Small intestine (tissue), 7 donors: ENCODE measurements around the gene ANKS6. TPM values are rescaled to one million over a fixed set of nuclear protein-coding genes. Genes with fewer than 3 reads are reported as not detected.

Experiments used
- DNase-seq, 2 donors: peaks; one replicate each; pipeline versions ENCODE4 v3.0.0 to v3.0.0-alpha.2; 2013
- FAIRE-seq: peaks from 2 replicates; lab custom pipeline; 2012; peaks lifted over from hg19 to GRCh38; lab: Jason Lieb, UNC
- H3K27ac ChIP-seq, 3 donors: one replicate each; pipeline ENCODE4 v1.5.1; 2013; ENCODE audit warnings: low read length in 2 of 3, mild to moderate bottlenecking in 2 of 3, control low read depth in 1 of 3, inconsistent platforms in 1 of 3, low read depth in 1 of 3, moderate library complexity in 1 of 3
- H3K27me3 ChIP-seq, 3 donors: one replicate each; pipeline ENCODE4 v1.6.1; 2013; ENCODE audit warnings: low read length in 3 of 3, inconsistent platforms in 1 of 3; ENCODE audit not compliant: control insufficient read depth in 3 of 3, insufficient read depth in 3 of 3
- H3K36me3 ChIP-seq, 3 donors: one replicate each; pipeline ENCODE4 v1.6.1; 2013; ENCODE audit warnings: low read length in 3 of 3, inconsistent platforms in 1 of 3, low read depth in 1 of 3, mild to moderate bottlenecking in 1 of 3, moderate library complexity in 1 of 3; ENCODE audit not compliant: control insufficient read depth in 3 of 3, insufficient read depth in 2 of 3
- H3K4me1 ChIP-seq, 3 donors: one replicate each; pipeline ENCODE4 v1.6.1; 2013; ENCODE audit warnings: low read length in 2 of 3, inconsistent platforms in 1 of 3, low read depth in 1 of 3, mild to moderate bottlenecking in 1 of 3, moderate library complexity in 1 of 3; ENCODE audit not compliant: control insufficient read depth in 3 of 3, insufficient read depth in 2 of 3
- H3K4me3 ChIP-seq, 3 donors: one replicate each; pipeline ENCODE4 v1.5.1; 2013; ENCODE audit warnings: low read length in 3 of 3, control low read depth in 1 of 3, inconsistent platforms in 1 of 3, low read depth in 1 of 3, mild to moderate bottlenecking in 1 of 3, moderate library complexity in 1 of 3
- H3K9me3 ChIP-seq, 2 donors: one replicate each; pipeline ENCODE4 v1.6.1; 2013; ENCODE audit warnings: low read depth in 1 of 2, low read length in 1 of 2; ENCODE audit not compliant: control insufficient read depth in 2 of 2, insufficient read depth in 1 of 2
- whole genome bisulfite sequencing, 3 donors: extraction: QIAGEN DNeasy Blood & Tissue Kit; methylation state at CpG; one replicate each; pipeline ENCODE4 v1.1.7; 2013; 5-methylcytosine and 5-hydroxymethylcytosine counted together
- polyA plus RNA-seq, 4 donors: library from polyadenylated mRNA; stranded (reverse) in 3 of 4; unstranded in 1 of 4; fragments of 200-250 nt in 3 of 4; fragments of 120-200 nt in 1 of 4; gene quantifications; one replicate each; pipeline versions ENCODE4 v1.2.1 to v1.2.3, GENCODE V29; 2013
- donor health status: healthy with polysubstance abuse.
- donor health status: control.
- donor health status: control.
- donor health status: Bipolar disorder and iron deficiency.
- donor health status: healthy.

The ANKS6 gene
- polyA plus RNA-seq, 4 donors: 17.3 to 33.3 (median 19.3) TPM

DNA sequence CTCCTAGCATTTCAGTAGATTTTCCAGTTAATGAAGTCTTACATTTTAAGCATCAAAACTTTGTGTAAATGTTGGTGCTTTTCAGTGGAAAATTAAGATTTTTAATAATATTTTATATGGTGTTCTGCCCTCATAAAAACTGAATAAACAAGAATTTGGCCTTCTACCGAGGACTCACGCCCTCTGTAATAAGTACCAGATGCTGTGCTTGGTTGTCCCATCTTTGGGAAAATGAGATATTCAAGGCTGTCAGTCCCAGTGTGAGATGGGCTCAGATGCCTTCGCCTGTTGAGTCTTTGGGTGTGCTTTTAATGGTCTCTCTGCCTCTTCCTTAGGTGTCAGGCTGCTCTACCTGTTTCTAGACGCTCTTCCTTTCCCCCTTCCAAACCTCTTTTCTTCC is 39.9 kb upstream of the ANKS6 start:
- H3K4me3 ChIP-seq: no peak overlapping the region
- 85 to 95% (median 85%) methylated on average over 4 of the region's 4 CpGs for WGBS, 3 donors
- peaks cover 4 to 44% (median 6%) of the 10 kb centered on the region in 3 donors for H3K36me3 ChIP-seq
- no peak overlapping the region for H3K27ac ChIP-seq
- peaks cover 0 to 6% (median 0%) of the 10 kb centered on the region in 3 donors for H3K4me1 ChIP-seq
- H3K9me3 ChIP-seq: no peaks in the 10 kb centered on the region
- FAIRE-seq (no peak), DNase-seq (no peak)
- H3K27me3 ChIP-seq: no peaks in the 10 kb centered on the region

DNA sequence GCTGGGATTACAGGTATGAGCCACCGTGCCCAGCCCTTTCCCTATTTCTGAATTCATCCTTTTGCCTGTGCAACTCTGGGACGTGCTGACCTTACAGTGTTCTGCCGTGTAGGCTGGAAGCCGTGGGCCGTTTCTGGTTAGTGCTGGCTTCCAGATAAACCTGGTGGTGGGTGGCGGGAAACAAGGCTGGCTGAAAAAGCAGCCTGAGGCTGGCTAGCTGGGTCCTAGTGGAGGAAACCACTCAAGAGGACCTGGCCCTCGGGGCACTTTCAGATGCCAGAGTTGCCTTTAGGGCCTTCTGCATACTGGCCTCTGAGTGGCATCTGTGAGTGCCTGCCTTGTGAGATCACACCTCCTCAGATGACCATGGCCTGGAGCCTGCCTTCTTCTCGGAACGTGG is 38.0 kb upstream of the ANKS6 start:
- no peak for DNase-seq
- H3K9me3 ChIP-seq: no peaks in the 10 kb centered on the region
- 92 to 95% (median 93%) methylated on average over 9 of the region's 9 CpGs for WGBS, 3 donors
- FAIRE-seq: no peak
- no peaks in the 10 kb centered on the region for H3K27me3 ChIP-seq
- no peak overlapping the region for H3K27ac ChIP-seq
- peaks cover 0 to 43% (median 2%) of the 10 kb centered on the region in 3 donors for H3K36me3 ChIP-seq
- peaks cover 0 to 6% (median 0%) of the 10 kb centered on the region in 3 donors for H3K4me1 ChIP-seq
- no peak overlapping the region for H3K4me3 ChIP-seq

DNA sequence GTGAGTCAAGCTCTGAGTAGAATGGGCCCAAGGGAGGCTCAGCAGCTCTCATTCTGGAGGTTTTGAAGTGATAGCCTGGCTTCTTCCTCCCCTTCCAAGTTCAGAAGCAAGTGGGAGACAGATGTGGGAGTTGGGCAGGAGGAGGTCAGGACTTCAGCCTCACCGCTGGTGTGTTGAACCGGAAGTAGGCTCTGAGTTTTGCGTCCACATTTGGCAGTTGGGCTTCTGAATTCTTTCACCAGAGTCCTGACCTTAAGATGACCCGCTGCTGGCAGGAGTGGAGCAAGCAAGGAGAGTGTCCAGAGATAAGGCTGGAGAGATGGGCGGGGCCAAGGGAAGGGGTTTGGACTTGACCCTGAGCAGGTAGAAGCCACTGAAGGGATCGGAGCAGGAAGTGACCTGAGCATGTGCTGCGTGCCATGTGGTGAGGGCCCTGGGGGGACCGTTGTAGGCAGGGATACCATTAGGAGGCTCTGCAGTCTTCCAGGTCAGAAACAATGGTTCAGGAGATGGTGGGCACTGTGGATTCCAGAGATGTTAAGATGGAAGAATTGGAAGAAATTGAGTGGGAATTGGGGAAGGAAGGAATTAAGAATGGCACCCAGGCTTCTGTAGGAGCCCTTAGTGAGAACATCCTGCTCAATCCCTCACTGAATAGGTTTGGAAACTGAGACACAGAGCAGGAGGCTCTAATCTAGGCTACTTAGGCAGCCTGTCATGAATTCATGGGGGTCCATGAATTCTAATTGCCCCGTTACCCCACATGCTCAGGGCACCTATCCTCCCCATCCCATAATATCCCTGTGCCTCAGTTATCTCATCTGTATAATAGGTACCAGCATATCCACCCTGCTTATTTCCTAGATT is 37.0 kb upstream of the ANKS6 start:
- FAIRE-seq: no peak
- DNase-seq: peak; percentile 34 to 50
- Histone ChIP-seq H3K36me3 (peaks cover 0 to 39% (median 2%) of the 10 kb centered on the region in 3 donors), H3K27ac (no peak overlapping the region), H3K4me3 (no peak overlapping the region), H3K27me3 (no peaks in the 10 kb centered on the region), H3K4me1 (peaks cover 0 to 6% (median 0%) of the 10 kb centered on the region in 3 donors), H3K9me3 (no peaks in the 10 kb centered on the region)
- 81 to 89% (median 89%) methylated on average over 9 of the region's 9 CpGs for WGBS, 3 donors

DNA sequence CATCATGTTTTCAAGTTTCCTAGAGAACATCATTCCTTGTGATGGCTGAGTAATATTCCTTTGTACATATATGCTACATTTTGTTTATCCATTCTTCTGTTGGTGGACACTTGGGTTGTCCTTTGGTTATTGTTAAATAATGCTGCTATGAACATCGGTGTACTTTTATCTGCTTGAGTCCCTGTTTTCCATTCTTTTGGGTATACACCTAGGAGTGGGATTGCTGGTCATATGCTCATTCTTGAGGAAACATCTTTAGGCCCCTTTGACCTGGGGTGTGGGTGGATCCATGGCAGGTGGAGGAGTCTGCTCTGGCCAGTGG is 36.4 kb upstream of the ANKS6 start:
- 96 to 99% (median 96%) methylated on average over 1 of the region's 1 CpG for WGBS, 3 donors
- Histone ChIP-seq H3K9me3 (no peaks in the 10 kb centered on the region), H3K36me3 (peaks cover 0 to 41% (median 2%) of the 10 kb centered on the region in 3 donors), H3K4me1 (peaks cover 0 to 6% (median 0%) of the 10 kb centered on the region in 3 donors), H3K4me3 (no peak overlapping the region), H3K27ac (no peak overlapping the region), H3K27me3 (no peaks in the 10 kb centered on the region)
- FAIRE-seq (no peak), DNase-seq (no peak)

DNA sequence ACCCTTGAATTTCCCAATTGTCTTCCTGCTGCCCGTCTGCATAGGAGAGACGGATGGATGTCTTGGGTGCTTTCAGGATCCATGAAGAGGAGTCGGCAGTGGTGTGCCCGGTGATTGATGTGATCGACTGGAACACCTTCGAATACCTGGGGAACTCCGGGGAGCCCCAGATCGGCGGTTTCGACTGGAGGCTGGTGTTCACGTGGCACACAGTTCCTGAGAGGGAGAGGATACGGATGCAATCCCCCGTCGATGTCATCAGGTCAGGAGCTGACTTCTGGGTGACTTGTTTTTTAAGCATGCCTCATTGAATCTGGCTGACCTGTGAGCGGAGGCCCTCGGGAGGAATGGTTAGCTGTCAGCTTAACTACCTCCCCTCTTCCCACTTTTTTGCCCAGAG is 35.3 kb upstream of the ANKS6 start:
- 94 to 98% (median 96%) methylated on average over 16 of the region's 16 CpGs for WGBS, 3 donors
- H3K27me3 ChIP-seq: no peaks in the 10 kb centered on the region
- no peaks in the 10 kb centered on the region for H3K9me3 ChIP-seq
- no peak overlapping the region for H3K4me3 ChIP-seq
- FAIRE-seq (no peak), DNase-seq (no peak)
- H3K4me1 ChIP-seq: peaks cover 0 to 6% (median 0%) of the 10 kb centered on the region in 3 donors
- no peak overlapping the region for H3K27ac ChIP-seq
- peaks cover 0 to 45% (median 2%) of the 10 kb centered on the region in 3 donors for H3K36me3 ChIP-seq

DNA sequence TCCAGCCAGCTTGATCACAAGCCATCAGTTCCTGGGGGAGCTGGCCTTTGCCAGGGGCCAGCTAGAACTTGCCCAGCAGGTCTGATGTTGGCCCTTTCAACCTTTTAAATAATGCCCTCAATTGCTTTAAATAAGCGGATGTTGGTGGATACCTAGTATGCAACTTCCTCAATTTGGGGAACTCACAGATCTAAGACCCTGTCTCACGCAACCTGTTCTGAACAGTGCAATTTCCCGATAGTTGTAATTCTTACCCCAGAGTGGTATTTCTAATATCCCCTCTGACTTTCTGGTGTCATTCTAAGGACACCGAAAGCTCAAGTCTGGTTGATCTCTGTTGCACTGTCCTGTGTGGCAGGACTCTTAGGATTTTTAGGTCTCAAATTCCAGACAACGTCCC is 34.2 kb upstream of the ANKS6 start:
- FAIRE-seq: no peak
- WGBS, 3 donors: 95 to 98% (median 96%) methylated on average over 5 of the region's 5 CpGs

DNA sequence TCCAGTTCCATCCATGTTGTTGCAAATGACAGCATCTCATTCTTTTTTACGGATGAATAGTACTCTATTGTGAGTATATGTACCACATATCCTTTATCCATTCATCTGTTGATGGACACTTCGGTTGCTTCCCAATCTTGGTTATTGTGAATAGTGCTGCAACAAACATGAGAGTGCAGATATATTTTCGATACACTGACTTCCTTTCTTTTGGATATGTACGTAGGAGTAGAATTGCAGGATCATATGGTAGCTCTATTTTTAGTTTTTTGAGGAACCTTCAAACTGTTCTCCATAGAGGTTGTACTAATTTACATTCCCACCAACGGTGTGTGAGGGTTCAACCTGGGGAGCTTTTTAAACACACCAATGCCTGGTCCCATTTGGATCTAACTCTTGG is 33.4 kb upstream of the ANKS6 start:
- Histone ChIP-seq H3K27ac (no peak overlapping the region), H3K27me3 (no peaks in the 10 kb centered on the region), H3K9me3 (no peaks in the 10 kb centered on the region), H3K36me3 (peaks cover 0 to 50% (median 2%) of the 10 kb centered on the region in 3 donors), H3K4me1 (peaks cover 0 to 6% (median 0%) of the 10 kb centered on the region in 3 donors), H3K4me3 (no peak overlapping the region)
- DNase-seq: no peak
- 88 to 96% (median 90%) methylated on average over 5 of the region's 5 CpGs for WGBS, 3 donors
- no peak for FAIRE-seq

More for the DNA sequence above, 34.2 kb upstream of the ANKS6 start:
- DNase-seq: no peak
- no peaks in the 10 kb centered on the region for H3K27me3 ChIP-seq
- no peak overlapping the region for H3K27ac ChIP-seq
- H3K4me1 ChIP-seq: peaks cover 0 to 6% (median 0%) of the 10 kb centered on the region in 3 donors
- no peaks in the 10 kb centered on the region for H3K9me3 ChIP-seq
- H3K36me3 ChIP-seq: peaks cover 0 to 50% (median 2%) of the 10 kb centered on the region in 3 donors
- H3K4me3 ChIP-seq: no peak overlapping the region

DNA sequence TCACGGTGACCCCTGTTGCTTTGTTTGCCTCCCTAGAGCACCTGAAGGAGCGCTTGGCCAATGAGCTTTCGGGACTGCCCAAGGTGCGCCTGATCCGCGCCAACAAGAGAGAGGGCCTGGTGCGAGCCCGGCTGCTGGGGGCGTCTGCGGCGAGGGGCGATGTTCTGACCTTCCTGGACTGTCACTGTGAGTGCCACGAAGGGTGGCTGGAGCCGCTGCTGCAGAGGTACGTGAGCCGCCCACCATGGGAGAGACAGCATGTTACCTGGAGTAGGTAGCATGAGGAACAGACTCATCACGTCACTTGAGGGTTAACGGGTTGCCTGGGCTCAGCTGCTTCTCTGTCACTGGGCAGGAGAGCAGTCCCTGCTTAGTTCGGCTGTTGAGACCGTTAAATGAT is 30.4 kb upstream of the ANKS6 start:
- Histone ChIP-seq H3K36me3 (peaks cover 0 to 55% (median 2%) of the 10 kb centered on the region in 3 donors), H3K27me3 (no peaks in the 10 kb centered on the region), H3K9me3 (peaks cover 0 to 3% of the 10 kb centered on the region in 2 donors), H3K27ac (no peak overlapping the region), H3K4me1 (no peaks in the 10 kb centered on the region), H3K4me3 (no peak overlapping the region)
- 93 to 98% (median 93%) methylated on average over 20 of the region's 20 CpGs for WGBS, 3 donors
- DNase-seq (no peak), FAIRE-seq (no peak)
